H1 (cell line): Measurements from ENCODE around the gene RAD51B. TPM values are rescaled to one million over a fixed set of nuclear protein-coding genes. Genes with fewer than 3 reads are reported as not detected.

Experiments used
- CTCF ChIA-PET: fragments of 300-600 bp; sonication (Branson Sonifier 250); formaldehyde crosslinking; loops from one replicate; lab custom pipeline; 2021; ENCODE audit not compliant: partially characterized antibody; lab: Charles Lee
- POLR2A ChIA-PET: fragments of 300-600 bp; sonication (Branson Sonifier 250); formaldehyde crosslinking; loops from one replicate; lab custom pipeline; 2021; ENCODE audit warnings: inconsistent platforms; ENCODE audit not compliant: partially characterized antibody; lab: Charles Lee
- DNase-seq, 2 experiments: peaks; one replicate each; pipeline versions ENCODE4 v3.0.0 to v3.0.0-alpha.2; 2010 to 2022; ENCODE audit warnings: low spot score in 2 of 2, low read depth in 1 of 2, mixed read lengths in 1 of 2
- FAIRE-seq: peaks from 2 replicates; lab custom pipeline; 2011; peaks lifted over from hg19 to GRCh38; lab: Jason Lieb, UNC
- H2AFZ ChIP-seq: 2 replicates; pipeline ENCODE4 v1.8.1; 2012; ENCODE audit warnings: low read length, inconsistent platforms
- H2AK5ac ChIP-seq: 2 replicates; pipeline ENCODE4 v1.6.1; 2013; ENCODE audit warnings: low read depth, low read length
- H2BK120ac ChIP-seq: replicated peaks from 2 replicates; pipeline ENCODE3; 2013; ENCODE audit warnings: low read depth, low read length, inconsistent platforms
- H2BK12ac ChIP-seq: 2 replicates; pipeline ENCODE4 v1.6.1; 2013; ENCODE audit warnings: low read depth, low read length
- H2BK15ac ChIP-seq: 2 replicates; pipeline ENCODE4 v1.6.1; 2013; ENCODE audit warnings: low read length
- H2BK20ac ChIP-seq: 2 replicates; pipeline ENCODE4 v1.6.1; 2013; ENCODE audit warnings: low read length
- H2BK5ac ChIP-seq: 2 replicates; pipeline ENCODE4 v1.6.1; 2013; ENCODE audit warnings: low read depth, low read length
- H3K14ac ChIP-seq: 2 replicates; pipeline ENCODE4 v1.6.1; 2013; ENCODE audit warnings: inconsistent platforms; ENCODE audit not compliant: insufficient read length
- H3K18ac ChIP-seq: 2 replicates; pipeline ENCODE4 v1.6.1; 2013; ENCODE audit warnings: low read length; ENCODE audit errors: extremely low read depth
- H3K23ac ChIP-seq: 2 replicates; pipeline ENCODE4 v1.6.1; 2013; ENCODE audit warnings: inconsistent platforms; ENCODE audit not compliant: insufficient read length
- H3K23me2 ChIP-seq: 2 replicates; pipeline ENCODE4 v1.6.1; 2013; ENCODE audit warnings: low read depth, low read length
- H3K27ac ChIP-seq: 2 replicates; pipeline ENCODE4 v1.6.1; 2011; ENCODE audit warnings: low read depth, low read length, inconsistent platforms
- H3K27me3 ChIP-seq, 4 experiments: replicated peaks in 1 of 4; 1 replicate in 1 of 4; 2 replicates in 3 of 4; pipeline versions ENCODE4 v1.6.1 to v1.8.1; 2011 to 2013; ENCODE audit warnings: low read length in 3 of 4, mild to moderate bottlenecking in 3 of 4, inconsistent platforms in 2 of 4, mixed read lengths in 2 of 4, moderate library complexity in 1 of 4; ENCODE audit not compliant: control insufficient read depth in 3 of 4, insufficient read depth in 3 of 4; ENCODE audit errors: extremely low read depth in 1 of 4
- H3K36me3 ChIP-seq, 4 experiments: 2 replicates each; pipeline versions ENCODE4 v1.6.1 to v1.8.1; 2011 to 2013; ENCODE audit warnings: mild to moderate bottlenecking in 4 of 4, low read length in 3 of 4, moderate library complexity in 2 of 4, control low read depth in 1 of 4, inconsistent platforms in 1 of 4; ENCODE audit not compliant: insufficient read depth in 4 of 4, control insufficient read depth in 2 of 4
- H3K4ac ChIP-seq: replicated peaks from 2 replicates; pipeline ENCODE3; 2013; ENCODE audit warnings: low read length, low read depth, mixed read lengths, inconsistent platforms; ENCODE audit not compliant: insufficient read length
- H3K4me1 ChIP-seq, 4 experiments: replicated peaks in 1 of 4; 1 replicate in 1 of 4; 2 replicates in 3 of 4; pipeline versions ENCODE4 v1.6.1 to v1.8.1; 2011 to 2013; ENCODE audit warnings: low read length in 3 of 4, inconsistent platforms in 2 of 4, mixed read lengths in 1 of 4; ENCODE audit not compliant: insufficient read depth in 4 of 4, control insufficient read depth in 3 of 4
- H3K4me2 ChIP-seq, 2 experiments: 2 replicates each; pipeline versions ENCODE4 v1.6.1 to v1.8.1; 2011 to 2013; ENCODE audit warnings: low read depth in 2 of 2, low read length in 2 of 2, control low read depth in 1 of 2, inconsistent platforms in 1 of 2, mild to moderate bottlenecking in 1 of 2; ENCODE audit not compliant: insufficient read depth in 1 of 2
- H3K4me3 ChIP-seq, 4 experiments: fragments of 200-600, 300-600 bp in 1 of 4; sonication (generic), shearing (Covaris generic), sonication (Bioruptor Twin) in 1 of 4; 2 replicates each; pipeline versions ENCODE4 v1.5.1 to v1.8.1; 2011 to 2016; ENCODE audit warnings: low read length in 4 of 4, low read depth in 3 of 4, control low read depth in 2 of 4, inconsistent platforms in 2 of 4, mild to moderate bottlenecking in 2 of 4, mixed read lengths in 1 of 4, moderate library complexity in 1 of 4; ENCODE audit not compliant: insufficient read depth in 2 of 4; ENCODE audit errors: extremely low read depth in 1 of 4
- H3K56ac ChIP-seq: replicated peaks from 2 replicates; pipeline ENCODE3; 2013; ENCODE audit warnings: low read depth, mild to moderate bottlenecking, mixed read lengths, low read length, inconsistent platforms; ENCODE audit not compliant: insufficient read length
- H3K79me1 ChIP-seq: 2 replicates; pipeline ENCODE4 v1.6.1; 2013; ENCODE audit warnings: low read depth, low read length, control low read depth
- H3K79me2 ChIP-seq, 2 experiments: 2 replicates each; pipeline versions ENCODE4 v1.6.1 to v1.8.1; 2012 to 2013; ENCODE audit warnings: low read length in 2 of 2, mild to moderate bottlenecking in 2 of 2, inconsistent platforms in 1 of 2; ENCODE audit not compliant: insufficient read depth in 2 of 2, control insufficient read depth in 1 of 2
- H3K9ac ChIP-seq, 4 experiments: replicated peaks in 1 of 4; 1 replicate in 1 of 4; 2 replicates in 3 of 4; pipeline versions ENCODE4 v1.6.1 to v1.8.1; 2011 to 2013; ENCODE audit warnings: low read depth in 3 of 4, low read length in 3 of 4, control low read depth in 2 of 4, mild to moderate bottlenecking in 2 of 4, moderate library complexity in 2 of 4, inconsistent platforms in 1 of 4; ENCODE audit errors: extremely low read depth in 1 of 4
- H3K9me3 ChIP-seq, 2 experiments: 2 replicates each; pipeline versions ENCODE4 v1.6.1 to v1.8.1; 2012 to 2013; ENCODE audit warnings: mild to moderate bottlenecking in 2 of 2, moderate library complexity in 2 of 2, control low read depth in 1 of 2, inconsistent platforms in 1 of 2, low read depth in 1 of 2, low read length in 1 of 2, mixed read lengths in 1 of 2; ENCODE audit not compliant: insufficient read depth in 2 of 2
- H4K20me1 ChIP-seq, 2 experiments: replicated peaks in 1 of 2; 2 replicates each; pipeline versions ENCODE3 to v1.8.1; 2011 to 2013; ENCODE audit warnings: inconsistent platforms in 2 of 2, low read length in 2 of 2, mild to moderate bottlenecking in 1 of 2; ENCODE audit not compliant: insufficient read depth in 2 of 2, control insufficient read depth in 1 of 2
- H4K5ac ChIP-seq: 2 replicates; pipeline ENCODE4 v1.6.1; 2013; ENCODE audit warnings: low read length, low read depth, mixed read lengths, inconsistent platforms; ENCODE audit not compliant: insufficient read length
- H4K8ac ChIP-seq: 2 replicates; pipeline ENCODE4 v1.8.0; 2013; ENCODE audit warnings: mild to moderate bottlenecking, moderate library complexity, low read length, inconsistent platforms; ENCODE audit not compliant: insufficient read depth; ENCODE audit errors: extremely low read depth
- H4K91ac ChIP-seq: replicated peaks from 2 replicates; pipeline ENCODE3; 2013; ENCODE audit warnings: low read length, mixed read lengths, inconsistent platforms; ENCODE audit not compliant: insufficient read length
- CBX8 ChIP-seq: fragments of 300-800, 300-1000 bp; sonication (generic); IDR thresholded peaks from 2 replicates; pipeline ENCODE4 v1.7.1; 2016; ENCODE audit warnings: low read depth, low read length, borderline replicate concordance
- CHD2 ChIP-seq: IDR thresholded peaks from 2 replicates; pipeline ENCODE4 v1.6.1; 2012; ENCODE audit warnings: low read length, improper control_type of control experiment
- E2F6 ChIP-seq: IDR thresholded peaks from 2 replicates; pipeline ENCODE4 v1.6.1; 2012; ENCODE audit warnings: inconsistent platforms
- EP300 ChIP-seq, 2 experiments: IDR thresholded peaks; 1 replicate in 1 of 2; 2 replicates in 1 of 2; pipeline ENCODE4 v1.6.1; 2011 to 2012; ENCODE audit warnings: low read depth in 2 of 2, low read length in 2 of 2, mild to moderate bottlenecking in 2 of 2, borderline replicate concordance in 1 of 2, inconsistent platforms in 1 of 2, moderate library complexity in 1 of 2
- GTF2F1 ChIP-seq: IDR thresholded peaks from 2 replicates; pipeline ENCODE4 v1.6.1; 2012; ENCODE audit warnings: low read depth, low read length, improper control_type of control experiment, borderline replicate concordance
- JUND ChIP-seq: IDR thresholded peaks from 2 replicates; pipeline ENCODE4 v1.6.1; 2011; ENCODE audit warnings: mild to moderate bottlenecking, improper control_type of control experiment, low read length
- KDM1A ChIP-seq: fragments of 200-600, 300-600 bp; sonication (generic); IDR thresholded peaks from 2 replicates; pipeline ENCODE4 v1.7.1; 2016; ENCODE audit warnings: mild to moderate bottlenecking, low read length, borderline replicate concordance
- POU5F1 ChIP-seq: IDR thresholded peaks from 2 replicates; pipeline ENCODE4 v1.6.1; 2011; ENCODE audit warnings: low read depth, mild to moderate bottlenecking, low read length, moderate library complexity
- RAD21 ChIP-seq, 2 experiments: IDR thresholded peaks in 1 of 2; conservative IDR thresholded peaks in 1 of 2; 2 replicates each; pipeline ENCODE4 v1.6.1; 2011; ENCODE audit warnings: low read depth in 2 of 2, low read length in 2 of 2, improper control_type of control experiment in 1 of 2, inconsistent platforms in 1 of 2, mild to moderate bottlenecking in 1 of 2, moderate library complexity in 1 of 2
- USF2 ChIP-seq: IDR thresholded peaks from 2 replicates; pipeline ENCODE4 v1.6.1; 2011; ENCODE audit warnings: low read length, improper control_type of control experiment
- WGBS, 2 experiments: shearing (Covaris generic) in 1 of 2; methylation state at CpG; one replicate each; pipeline versions ENCODE4 v1.1.6 to v1.1.7; 2013 to 2015; ENCODE audit warnings: low lambda C conversion rate in 2 of 2, mixed read lengths in 2 of 2, inconsistent platforms in 1 of 2, low coverage in 1 of 2, missing lambda C conversion rate in 1 of 2; ENCODE audit not compliant: insufficient replicate concordance in 2 of 2, insufficient coverage in 1 of 2, insufficient read length in 1 of 2; ENCODE audit errors: extremely low coverage in 1 of 2, missing lambda C conversion rate in 1 of 2; 5-methylcytosine and 5-hydroxymethylcytosine counted together
- polyA plus RNA-seq, 7 experiments: library from polyadenylated mRNA; depleted of rRNA in 3 of 7; stranded (reverse) in 5 of 7; unstranded in 2 of 7; fragments of >200 nt in 5 of 7; fragments of 200-250 nt in 2 of 7; gene quantifications; 1 replicate in 5 of 7; 2 replicates in 1 of 7; 4 replicates in 1 of 7; pipeline versions ENCODE4 v1.2.1 to v1.2.3, GENCODE V29; 2011 to 2013; ENCODE audit warnings: missing spikeins in 2 of 7, mixed read lengths in 2 of 7
- total RNA-seq: library from RNA; stranded (reverse); fragmentation: NEBNext Ultra II Directional; extraction: Animal tissue kit (Norgen Biotek cat#: 25700); gene quantifications from 2 replicates; pipeline ENCODE4 v1.2.1, GENCODE V29; 2021

RAD51B gene
- total and polyA plus RNA-seq, 2 of the 8 experiments (the other 6 are each of a cell fraction or from before 2014, with no cell fraction given), result 3.9 to 14.9 TPM

- Histone ChIP-seq H3K4me2 (no peak overlapping the region), H4K5ac (no peak overlapping the region), H4K20me1 (no peaks in the 10 kb centered on the region), H2BK120ac (no peak overlapping the region), H3K27me3 (no peaks in the 10 kb centered on the region), H3K18ac (no peak overlapping the region), H3K79me1 (no peaks in the 10 kb centered on the region), H2BK20ac (no peak overlapping the region), H4K8ac (no peak overlapping the region), H3K36me3 (no peaks in the 10 kb centered on the region), H2AFZ (no peak overlapping the region), H3K56ac (no peak overlapping the region), H3K4ac (no peak overlapping the region), H2BK12ac (no peak overlapping the region), H3K9me3 (no peaks in the 10 kb centered on the region), H2AK5ac (no peak overlapping the region), H3K4me3 (no peak overlapping the region), H2BK15ac (no peak overlapping the region), H3K27ac (no peak overlapping the region), H3K9ac (no peak overlapping the region), H3K4me1 (peaks cover 0 to 7% (median 3%) of the 10 kb centered on the region in 4 experiments; a peak in 2 of 7 replicates), H3K79me2 (no peaks in the 10 kb centered on the region), H2BK5ac (no peak overlapping the region), H4K91ac (no peak overlapping the region), H3K23ac (no peak overlapping the region), H3K14ac (no peak overlapping the region), H3K23me2 (no peaks in the 10 kb centered on the region)
- POLR2A ChIA-PET, result no interaction called here
- no peak for DNase-seq
- no peak for FAIRE-seq
- WGBS, 2 experiments, result 93% methylated on average over 7 of the region's 7 CpGs; no CpG with 5 or more reads in 1 of the 2 experiments
- CTCF ChIA-PET, result interaction anchor here (0.7 kb wide), 1 partner anchor 175 kb away, joined by 3 read pairs; no protein-coding TSS in a partner anchor
- TF ChIP-seq EP300 (IDR thresholded peaks at IDR 0.05; ENCODE audit: borderline replicate concordance in 1 of 2, low read depth in 2 of 2, low read length in 2 of 2), result no peak
- TF ChIP-seq E2F6, result no peak
- TF ChIP-seq CHD2, result no peak
- TF ChIP-seq USF2, result no peak
- no peak for TF ChIP-seq RAD21 (IDR thresholded peaks at IDR 0.05 in 1 of 2, conservative IDR thresholded peaks at IDR 0.05 in 1 of 2; ENCODE audit: low read depth in 2 of 2, low read length in 2 of 2)
- no peak for TF ChIP-seq KDM1A
- no peak for TF ChIP-seq JUND
- no peak for TF ChIP-seq GTF2F1
- no peak for TF ChIP-seq POU5F1
- TF ChIP-seq CBX8, result no peak
Observed at GRCh38 chr14:68316078-68316868, 496.7 kb downstream of the RAD51B start.
